ENCODE results near the gene PI16. TPM values are rescaled to one million over a fixed set of nuclear protein-coding genes. Genes with fewer than 3 reads are reported as not detected.

Gene PI16, protein sequence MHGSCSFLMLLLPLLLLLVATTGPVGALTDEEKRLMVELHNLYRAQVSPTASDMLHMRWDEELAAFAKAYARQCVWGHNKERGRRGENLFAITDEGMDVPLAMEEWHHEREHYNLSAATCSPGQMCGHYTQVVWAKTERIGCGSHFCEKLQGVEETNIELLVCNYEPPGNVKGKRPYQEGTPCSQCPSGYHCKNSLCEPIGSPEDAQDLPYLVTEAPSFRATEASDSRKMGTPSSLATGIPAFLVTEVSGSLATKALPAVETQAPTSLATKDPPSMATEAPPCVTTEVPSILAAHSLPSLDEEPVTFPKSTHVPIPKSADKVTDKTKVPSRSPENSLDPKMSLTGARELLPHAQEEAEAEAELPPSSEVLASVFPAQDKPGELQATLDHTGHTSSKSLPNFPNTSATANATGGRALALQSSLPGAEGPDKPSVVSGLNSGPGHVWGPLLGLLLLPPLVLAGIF
- total RNA-seq, result 0.20 TPM

DNA sequence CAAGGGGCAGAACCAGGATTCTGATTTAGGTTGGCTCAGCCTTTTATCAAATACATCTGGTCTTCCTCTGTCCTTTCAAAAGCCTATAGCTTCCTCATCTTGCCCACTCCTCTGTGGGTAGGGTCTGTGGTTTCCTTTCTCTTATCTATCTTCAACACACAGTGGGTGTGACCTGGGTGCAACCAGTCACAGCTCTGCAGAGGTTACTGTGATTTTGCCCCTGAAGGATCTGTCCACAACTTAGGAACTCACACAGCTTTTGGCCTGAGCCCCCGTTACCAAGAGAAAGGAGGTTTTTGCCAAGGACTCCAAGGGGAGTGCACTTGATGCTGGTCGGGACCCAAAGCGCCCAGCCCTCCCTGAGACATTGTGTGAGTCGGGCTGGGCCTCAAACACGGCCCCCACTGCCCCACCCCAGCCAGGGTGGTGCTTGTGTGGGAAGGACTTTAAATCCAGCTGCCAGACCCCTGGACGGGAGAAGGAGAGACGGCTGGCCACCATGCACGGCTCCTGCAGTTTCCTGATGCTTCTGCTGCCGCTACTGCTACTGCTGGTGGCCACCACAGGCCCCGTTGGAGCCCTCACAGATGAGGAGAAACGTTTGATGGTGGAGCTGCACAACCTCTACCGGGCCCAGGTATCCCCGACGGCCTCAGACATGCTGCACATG is at the start of gene PI16:
PI16 (plus strand) TSS at position 477 of the 670 bp plus-strand sequence; CDS start at position 500, 23 bp downstream.
- ATAC-seq, result no peak

DNA sequence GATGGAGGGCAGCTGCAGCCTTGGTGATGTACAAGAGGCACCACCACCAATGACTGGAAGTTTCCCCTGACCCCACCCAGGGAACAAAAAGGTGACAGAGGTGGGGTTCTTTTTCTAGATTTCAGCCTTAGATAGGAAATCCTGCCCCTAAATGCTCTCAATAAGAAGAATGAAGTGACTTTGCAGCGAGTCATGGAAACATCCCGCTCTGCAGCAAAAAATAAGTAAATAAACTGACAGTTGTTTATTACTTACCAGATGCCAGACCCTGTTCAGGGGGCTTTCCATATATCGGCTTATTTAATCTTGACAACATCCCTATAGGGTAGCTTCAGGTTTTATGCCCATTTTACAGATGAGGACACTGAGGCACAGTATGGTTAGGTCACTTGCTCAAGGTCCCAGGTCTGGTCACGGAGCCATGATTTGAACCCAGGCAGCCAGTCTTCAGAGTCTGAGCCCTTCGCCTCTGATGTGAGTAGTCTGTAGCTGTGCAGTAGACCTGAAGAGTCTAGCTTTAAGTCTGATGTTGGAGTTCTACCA is 49.6 kb upstream of the PI16 start:
- ATAC-seq, result no peak

DNA sequence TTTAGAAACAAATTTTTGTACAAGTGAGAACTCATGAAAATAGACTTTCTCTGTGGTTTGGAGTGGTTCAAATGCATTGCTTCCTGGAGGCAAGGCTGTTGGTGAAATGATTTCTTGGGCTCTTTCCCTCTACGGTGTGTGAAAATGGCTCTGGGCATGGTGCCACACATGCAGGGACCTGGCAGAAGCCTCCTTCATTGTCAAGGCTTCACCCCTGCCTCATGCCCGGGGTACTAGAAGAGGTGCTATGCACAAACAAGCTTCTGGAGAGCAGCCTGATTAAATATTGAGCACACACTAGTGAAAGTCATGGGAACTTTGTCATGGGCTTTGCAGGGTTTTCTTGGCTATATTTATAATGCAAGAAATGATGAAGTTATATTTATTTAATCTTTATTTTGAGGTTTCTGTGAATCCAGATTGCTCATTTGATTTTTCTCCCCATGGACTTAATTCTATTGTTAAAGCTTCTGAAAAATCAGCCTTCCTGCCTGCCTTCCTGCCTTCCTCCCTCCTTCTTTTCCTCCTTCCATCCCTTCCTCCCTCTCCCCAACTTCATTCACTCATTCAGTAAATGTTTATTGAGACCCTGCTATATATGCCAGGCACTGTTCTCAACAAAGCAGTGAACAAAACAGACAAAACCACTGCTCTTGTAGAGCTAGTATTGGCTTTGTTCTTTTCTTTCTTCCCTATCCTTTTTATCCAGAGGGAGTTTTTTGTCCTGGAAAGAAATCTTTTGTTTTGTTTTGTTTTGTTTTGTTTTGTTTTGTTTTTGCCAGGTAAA is 47.8 kb upstream of the PI16 start:
- ATAC-seq, result peak; percentile 62

DNA sequence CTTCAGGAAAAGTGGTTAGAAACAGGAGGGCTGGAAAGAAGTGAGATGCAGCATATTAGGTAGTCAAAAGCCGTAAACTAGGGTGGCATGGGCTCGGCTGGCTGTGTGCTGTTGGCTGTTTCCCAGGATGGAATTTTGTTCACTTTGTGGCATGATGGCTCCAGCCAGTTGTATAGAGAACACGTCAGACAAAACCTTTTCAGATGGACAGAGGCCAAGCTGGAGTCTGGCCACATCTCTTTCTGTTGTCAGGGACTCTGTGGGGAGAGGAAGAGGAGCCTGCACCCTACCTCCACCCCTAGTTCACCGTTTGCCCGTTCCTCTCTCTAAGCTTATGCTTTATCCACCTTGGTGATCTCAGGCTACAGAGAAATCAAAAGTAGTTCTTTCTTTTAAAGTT is 46.8 kb upstream of the PI16 start:
- ATAC-seq, result peak; percentile 53

DNA sequence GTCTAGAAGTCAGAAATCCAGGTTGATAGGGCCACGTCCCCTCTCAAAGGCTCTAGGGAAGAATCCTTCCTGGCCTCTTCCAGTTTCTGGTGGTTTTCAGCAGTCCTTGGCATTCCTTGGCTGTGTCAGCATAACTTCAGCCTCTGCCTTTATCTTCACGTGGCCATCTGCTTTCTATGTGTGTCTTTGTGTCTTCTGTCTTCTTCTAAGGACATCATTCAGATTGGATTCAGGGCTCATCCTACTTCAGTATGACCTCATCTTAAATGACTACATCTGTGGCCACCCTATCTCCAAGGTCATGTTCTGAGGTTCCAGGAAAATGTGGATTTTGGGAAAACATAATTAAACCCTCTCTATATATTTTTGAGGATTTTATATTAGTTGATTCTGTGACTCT is 45.8 kb upstream of the PI16 start:
- ATAC-seq, result no peak

DNA sequence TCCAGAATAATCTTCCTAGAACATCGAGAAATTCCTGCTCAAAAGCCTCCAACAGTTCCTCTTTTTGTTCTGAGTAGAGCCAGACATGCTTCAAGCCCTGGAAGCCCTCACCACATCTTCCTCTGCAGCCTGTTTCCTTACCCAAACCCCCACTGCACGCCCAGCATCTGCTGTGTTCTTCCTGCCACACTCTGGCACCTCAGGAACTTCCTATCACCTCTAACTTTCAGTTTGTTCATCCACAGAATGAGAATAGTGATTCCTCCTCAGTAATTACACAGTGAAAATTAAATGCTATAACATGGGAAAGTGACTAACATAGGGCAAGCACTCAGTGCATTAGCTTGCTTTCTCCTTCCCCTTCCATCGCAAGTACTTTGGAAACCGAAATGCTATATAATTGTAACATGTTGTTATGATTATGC is 42.5 kb upstream of the PI16 start:
- no peak for ATAC-seq

DNA sequence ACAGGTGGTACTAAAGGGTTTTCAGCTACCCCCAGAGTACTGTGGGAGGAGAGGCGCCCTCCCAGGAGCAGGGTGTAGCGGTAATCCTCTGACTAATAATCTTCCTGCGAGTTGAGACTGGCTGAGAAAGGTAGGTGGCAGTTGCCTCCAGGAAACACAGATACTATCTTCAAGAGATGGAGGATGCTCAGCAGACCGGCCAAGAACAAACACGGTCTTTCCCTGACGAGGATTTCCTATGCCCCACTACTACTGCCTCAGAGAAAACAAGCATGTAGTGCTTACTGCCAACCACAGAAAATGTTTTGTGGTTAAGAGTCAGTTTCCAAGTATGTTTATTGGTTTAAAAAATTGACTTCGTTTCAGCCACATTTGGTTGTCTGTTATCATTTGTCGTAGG is 42.0 kb upstream of the PI16 start:
- peak; percentile 53 for ATAC-seq

DNA sequence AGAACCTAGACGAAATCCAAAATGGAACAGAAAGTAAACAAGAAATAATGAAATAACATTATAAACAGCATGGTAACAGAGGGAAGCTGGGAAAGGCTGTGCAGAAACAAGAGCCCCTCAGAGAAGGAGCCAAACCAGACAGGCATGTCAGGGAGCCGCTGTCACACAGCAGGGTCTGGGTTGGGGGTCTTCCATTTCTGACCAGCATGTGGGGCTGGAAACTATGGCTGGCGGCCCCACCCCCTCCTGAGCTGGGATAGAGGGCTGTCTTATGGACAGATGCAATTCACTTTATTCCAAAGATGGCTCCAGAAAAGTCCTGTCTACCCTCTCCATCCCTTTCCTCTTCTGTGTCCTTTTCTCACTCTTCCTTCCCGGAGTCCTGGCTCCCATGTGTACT is 41.5 kb upstream of the PI16 start:
- ATAC-seq, result no peak

DNA sequence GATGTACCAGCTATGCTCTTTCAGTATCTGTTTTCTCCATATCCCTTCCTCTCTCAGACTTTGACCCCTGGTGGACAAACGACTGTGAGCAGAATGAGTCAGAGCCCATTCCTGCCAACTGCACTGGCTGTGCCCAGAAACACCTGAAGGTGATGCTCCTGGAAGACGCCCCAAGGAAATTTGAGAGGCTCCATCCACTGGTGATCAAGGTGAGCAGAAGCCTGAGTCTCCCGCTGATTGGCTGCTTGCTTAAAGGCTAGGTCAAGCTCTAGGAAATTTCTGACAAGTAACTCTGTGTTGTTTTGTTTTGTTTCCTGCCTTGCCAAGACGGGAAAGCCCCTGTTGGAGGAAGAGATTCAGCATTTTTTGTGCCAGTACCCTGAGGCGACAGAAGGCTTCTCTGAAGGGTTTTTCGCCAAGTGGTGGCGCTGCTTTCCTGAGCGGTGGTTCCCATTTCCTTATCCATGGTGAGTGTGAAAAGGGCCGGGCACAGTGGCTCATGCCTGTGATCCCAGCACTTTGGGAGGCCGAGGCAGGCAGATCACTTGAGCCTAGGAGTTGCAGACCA is 40.2 kb upstream of the PI16 start:
- ATAC-seq, result peak; percentile 93

DNA sequence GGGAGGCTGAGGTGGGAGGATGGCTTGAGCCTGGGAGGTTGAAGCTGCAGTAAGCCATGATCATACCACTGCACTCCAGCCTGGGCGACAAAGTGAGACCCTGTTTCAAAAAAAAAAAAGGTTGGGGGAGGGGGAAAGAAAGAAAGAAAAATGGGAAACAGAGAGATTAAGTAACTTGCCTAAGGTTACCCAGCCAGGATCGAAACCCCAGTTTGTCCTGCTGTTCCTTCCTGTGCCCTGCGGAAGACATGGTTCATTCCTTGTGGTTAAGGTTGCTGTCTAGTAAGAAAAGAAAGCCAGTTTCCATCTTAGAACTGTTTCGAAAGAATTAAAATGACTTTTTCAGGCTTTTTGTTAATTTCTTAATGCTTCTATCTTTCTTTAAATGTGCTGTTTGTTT is 38.9 kb upstream of the PI16 start:
- ATAC-seq, result no peak

DNA sequence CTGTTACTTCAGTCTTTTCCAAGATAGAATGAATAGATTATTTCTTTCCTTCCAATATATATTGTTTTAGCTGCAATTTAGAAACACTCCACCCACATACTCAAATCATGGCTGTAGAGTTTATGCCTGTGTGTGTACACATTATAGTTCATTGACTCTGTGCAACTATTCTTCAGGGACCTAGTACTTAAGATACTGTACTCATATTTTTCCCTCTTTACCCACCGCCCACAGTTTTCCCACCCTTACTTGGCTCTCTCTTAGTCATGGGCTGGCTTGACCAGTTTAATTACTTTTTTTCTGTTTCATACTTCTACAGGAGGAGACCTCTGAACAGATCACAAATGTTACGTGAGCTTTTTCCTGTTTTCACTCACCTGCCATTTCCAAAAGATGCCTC is 38.4 kb upstream of the PI16 start:
- no peak for ATAC-seq

DNA sequence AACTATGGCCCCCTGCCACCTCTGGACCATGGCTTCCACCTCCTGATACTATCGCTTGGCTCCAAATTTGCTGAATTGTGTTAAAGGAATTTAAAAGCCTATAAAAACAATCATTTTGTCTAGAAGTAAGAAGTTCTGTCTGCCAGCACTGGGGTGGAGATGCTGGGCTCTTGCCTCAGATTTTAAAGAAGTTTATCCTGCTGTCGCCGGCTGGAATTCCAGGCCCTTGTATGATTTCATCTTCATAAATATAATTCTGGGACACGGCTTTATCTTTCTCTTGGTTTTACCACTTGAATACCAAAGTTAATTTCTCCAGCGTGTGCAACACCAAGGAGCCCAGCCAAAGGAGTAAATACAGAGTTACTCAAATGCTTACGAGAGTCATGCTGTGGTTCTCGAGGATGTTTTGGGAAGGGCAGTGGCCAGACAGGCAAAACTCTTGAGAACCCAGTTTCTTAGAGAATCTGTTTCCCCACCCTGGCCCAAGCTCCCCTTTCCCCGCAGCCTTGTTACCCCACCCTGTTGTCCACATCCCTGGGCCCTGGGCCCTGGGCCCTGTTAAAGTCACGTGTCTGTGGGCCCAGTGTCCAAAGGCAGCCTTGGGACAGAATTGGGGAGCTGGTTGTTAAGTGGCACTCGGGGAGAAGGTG is 36.9 kb upstream of the PI16 start:
- ATAC-seq, result no peak

DNA sequence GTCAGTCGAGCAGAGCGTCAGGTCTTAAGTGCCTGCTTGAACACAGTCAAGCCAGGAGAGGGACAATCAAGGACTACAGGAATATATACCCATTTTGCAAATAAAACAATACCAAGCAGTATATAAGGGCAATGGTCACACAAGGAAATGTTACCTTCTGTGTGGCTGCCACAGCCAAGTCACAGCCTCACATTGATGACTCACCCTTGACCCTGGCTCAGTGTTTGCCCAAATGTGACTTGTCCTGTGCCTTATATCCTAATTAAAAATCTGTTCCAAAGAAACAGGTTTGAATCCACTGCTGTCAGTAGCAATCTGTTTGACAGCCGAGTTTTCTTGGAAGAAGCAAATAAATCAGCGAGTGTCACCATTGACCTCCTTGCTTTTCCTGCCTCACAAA is 34.5 kb upstream of the PI16 start:
- ATAC-seq, result peak; percentile 62

DNA sequence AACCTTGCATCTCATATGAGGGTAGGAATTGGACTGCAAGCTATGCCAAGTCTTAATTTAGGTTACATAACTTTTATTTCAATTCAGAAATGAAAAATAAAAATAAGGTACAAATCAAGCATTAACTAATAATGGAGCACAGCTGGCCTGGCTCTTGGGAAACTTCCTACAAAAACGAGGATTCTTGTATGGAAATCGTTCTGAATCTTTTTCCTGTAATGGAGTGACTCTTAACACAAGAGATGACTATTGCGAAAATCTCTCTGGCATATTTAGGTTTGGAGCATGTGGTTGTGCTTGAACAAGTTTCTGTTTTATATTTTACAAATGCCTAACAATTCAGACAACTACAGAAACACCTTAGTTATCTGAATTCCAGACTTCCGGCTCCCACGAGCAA is 34.0 kb upstream of the PI16 start:
- ATAC-seq, result no peak

DNA sequence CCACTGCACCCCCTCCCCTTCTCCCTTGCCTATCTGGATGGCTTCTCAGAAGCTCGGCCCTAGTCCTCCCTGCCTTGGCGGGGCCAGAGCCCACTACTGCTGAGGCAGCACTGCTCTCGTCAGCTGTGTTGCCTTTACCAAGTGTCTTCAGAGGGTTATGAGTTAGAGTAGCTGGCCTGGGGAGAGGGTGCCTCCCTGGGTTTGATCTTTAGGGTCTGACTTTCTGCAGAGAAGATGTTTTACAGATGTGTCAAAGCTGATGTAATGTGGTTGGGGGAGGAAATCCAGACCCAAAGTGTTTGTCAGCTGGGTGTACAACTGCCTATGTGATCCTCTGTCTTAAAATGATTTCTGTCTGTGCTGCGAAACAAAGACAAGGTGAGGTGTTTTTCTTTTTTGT is 30.4 kb upstream of the PI16 start:
- ATAC-seq, result no peak

DNA sequence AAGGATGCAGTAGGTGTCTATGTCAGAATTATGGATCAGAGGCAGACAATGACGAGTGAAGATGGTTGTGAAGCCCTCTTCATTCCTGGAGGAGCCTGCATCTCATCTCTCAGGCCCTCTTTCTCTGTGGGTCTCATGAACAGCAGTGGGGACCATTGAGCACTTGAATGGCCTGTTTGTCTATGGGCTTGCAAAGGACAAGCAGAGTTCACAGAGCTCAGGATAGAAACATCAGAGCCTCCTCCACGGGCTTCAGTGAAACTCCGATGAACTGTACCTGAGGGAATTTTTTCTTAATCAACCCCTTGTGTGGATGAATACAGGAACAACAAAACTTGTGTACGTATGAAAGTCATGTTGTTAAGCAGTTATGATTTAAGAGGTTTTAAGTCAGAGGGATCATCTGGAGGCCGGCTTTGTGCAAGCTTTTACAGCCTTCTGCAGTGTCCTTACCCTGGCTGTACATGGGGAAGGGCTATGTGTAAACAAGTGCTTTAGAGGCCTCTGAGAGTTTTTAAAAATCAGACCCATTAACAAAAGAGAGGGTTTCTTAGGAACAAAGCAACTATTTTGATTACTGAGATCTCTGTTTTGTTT is 29.7 kb upstream of the PI16 start:
- ATAC-seq, result no peak

DNA sequence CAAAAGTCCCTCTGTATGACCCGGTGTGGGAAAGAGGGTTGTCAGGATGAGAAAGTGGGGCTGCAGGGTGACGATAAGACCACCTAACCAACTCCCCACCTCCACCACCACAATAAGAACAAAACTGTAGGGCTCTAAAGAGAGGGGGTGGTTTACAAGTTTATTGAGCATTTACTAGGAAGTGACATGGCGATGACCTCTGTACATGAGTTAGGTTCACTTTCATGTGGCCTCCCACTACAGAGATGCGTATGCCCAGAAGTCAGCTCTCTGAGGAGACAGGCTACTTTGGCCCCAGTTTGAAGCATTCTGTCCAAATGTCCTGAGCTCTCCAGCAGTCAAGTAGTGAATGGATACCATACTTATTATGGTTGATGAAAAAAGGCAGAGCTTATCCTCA is 28.7 kb upstream of the PI16 start:
- ATAC-seq, result no peak

DNA sequence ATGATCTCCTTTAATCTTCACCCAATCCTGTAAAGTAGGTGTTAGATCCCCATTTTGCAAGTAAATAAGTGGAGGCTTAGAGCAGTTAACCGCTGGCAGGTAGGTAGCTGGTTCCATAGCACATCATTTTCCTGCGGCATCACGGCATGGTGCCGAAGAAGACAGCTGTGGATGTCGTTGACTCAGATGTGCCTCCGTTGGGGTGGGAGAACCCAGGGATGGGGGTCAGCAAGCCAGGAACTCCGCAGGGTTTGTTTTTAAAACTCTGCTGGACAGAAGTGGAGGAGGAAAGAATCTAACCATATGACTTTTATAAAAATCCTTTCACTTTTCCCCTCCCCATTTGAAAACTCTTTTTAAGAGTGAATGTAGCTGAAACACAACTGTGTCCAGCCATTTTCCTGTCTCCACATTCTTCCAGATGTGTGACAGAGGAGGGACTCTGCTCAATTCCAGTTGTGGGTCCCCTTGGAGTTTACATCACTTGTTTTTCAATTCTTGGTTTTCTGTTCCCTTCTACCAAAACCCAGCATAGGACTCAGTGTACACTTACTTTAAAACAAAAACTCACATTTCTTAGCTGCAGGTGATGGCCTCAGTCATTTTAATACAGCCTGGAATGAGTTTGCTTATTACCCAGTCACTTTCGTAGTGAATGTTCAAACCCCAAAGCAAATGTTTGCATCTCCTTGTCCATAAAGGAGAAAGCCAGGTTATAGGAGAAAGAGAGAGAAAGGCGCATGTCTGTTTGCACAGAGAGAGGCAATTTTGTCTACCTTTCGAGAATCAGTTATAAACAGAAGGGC is 27.6 kb upstream of the PI16 start:
- ATAC-seq, result no peak

DNA sequence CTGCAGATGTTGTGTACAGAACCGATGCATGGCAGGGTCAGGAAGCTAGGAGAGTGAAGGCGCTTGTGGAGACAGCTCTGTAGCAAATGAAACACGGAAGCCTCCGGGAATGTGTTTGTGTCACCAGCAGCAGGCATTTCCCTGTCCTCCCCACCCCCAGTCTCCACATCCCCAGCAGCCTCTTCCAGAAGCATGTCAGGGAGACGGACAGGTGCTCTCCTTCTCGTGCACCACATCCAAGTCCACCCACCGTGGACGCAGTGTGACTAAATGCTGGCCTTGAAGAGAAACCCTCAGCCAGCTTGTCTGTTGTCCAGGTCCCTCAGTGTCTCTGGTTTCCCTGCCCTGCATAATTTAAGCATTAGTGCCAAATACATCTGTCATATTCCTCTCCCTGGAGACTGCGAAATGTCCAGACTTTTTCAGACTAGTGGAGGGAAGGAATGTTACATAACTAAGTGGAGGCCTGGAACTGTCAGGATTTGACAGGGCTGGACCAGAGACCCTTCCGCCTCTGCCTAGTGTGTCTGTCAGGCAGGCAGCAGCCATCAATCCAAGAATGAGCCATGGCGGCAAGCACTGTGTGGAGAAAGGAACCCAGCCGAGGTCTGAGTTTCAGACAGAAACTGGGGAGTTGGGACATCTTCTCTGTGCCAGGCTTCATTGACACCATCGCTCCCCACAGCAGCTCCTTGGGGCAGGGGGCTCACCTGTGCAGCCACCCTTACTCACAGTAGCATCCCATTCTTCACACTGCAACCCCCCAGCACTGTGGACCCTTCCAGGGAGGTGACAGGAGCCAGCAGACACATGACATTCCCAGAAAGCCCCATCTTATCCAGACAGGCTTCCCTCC is 26.6 kb upstream of the PI16 start:
- no peak for ATAC-seq

DNA sequence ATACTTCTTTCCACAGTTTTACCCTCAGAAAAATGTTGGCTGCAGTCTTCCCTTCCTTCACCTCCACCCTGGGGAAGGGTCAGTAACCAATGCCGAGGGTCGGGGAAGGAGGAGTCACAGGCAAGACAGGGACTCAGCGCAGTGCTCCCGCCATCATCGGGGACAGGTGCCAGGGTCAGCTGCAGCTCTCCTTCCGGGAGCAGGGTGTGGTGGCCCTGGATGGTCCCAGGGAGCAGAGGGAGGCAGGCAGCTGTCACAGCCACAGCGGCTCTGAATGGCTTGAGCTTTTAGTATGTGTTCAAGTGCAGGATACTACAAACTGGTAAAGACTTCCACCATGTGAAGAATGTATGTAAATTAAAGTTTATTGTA is 26.0 kb upstream of the PI16 start:
- no peak for ATAC-seq

Data from esophagus mucosa (tissue), 1 donor.